ENCODE data around the gene NDC1.

Gene NDC1

DNA sequence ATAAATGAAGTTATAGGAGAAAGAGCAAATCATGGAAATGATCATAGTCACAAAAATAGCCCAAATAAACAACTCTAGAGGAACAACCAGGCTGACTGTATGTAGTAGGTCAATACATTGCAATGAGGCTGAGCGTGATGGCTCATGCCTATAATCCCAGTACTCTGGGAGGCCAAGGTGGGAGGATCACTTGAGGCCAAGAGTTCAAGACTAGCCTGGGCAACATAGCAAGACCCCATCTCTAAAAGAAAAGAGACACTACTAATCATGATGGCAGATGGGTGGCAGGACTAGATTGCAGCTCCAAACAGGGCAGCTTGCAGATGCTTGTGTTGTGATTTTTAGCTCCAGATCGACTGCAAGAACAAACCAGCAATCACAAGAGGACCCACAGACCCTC lies 27.6 kb downstream of the NDC1 start:
- in situ Hi-C loops (cut with MboI; ENCODE audit: low sequenced_read_pairs, unreplicated experiment): no loop called here
- TF ChIP-seq, protein P1, sequence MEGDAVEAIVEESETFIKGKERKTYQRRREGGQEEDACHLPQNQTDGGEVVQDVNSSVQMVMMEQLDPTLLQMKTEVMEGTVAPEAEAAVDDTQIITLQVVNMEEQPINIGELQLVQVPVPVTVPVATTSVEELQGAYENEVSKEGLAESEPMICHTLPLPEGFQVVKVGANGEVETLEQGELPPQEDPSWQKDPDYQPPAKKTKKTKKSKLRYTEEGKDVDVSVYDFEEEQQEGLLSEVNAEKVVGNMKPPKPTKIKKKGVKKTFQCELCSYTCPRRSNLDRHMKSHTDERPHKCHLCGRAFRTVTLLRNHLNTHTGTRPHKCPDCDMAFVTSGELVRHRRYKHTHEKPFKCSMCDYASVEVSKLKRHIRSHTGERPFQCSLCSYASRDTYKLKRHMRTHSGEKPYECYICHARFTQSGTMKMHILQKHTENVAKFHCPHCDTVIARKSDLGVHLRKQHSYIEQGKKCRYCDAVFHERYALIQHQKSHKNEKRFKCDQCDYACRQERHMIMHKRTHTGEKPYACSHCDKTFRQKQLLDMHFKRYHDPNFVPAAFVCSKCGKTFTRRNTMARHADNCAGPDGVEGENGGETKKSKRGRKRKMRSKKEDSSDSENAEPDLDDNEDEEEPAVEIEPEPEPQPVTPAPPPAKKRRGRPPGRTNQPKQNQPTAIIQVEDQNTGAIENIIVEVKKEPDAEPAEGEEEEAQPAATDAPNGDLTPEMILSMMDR (IDR thresholded peaks at IDR 0.05; ENCODE audit: borderline replicate concordance, control extremely low read depth, extremely low read depth, insufficient read depth, missing control alignments): no peak

DNA sequence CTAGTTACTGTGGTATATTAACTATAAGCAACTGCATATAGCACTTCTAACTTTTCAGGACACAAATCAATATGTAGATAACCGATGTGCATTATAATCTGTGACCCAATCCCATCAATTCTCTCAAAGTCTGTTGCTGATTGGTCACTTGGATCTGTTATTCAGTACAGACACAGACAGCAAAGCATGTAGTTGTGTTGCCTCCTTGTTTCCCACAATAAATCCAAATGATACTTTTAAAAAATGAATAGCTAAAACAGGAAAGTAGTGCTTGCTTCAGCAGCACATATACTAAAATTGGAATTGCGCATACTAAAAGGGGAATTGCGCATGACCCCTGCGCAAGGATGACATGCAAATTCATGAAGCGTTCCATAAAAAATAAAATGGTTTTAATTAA lies 28.1 kb downstream of the NDC1 start:
- no peak for DNase-seq (ENCODE audit: low spot score)
- TF ChIP-seq, protein P1 (IDR thresholded peaks at IDR 0.05; ENCODE audit: borderline replicate concordance, control extremely low read depth, extremely low read depth, insufficient read depth, missing control alignments): no peak
- in situ Hi-C loops (cut with MboI; ENCODE audit: low sequenced_read_pairs, unreplicated experiment): no loop called here

More for the DNA sequence above, 27.6 kb downstream of the NDC1 start:
- DNase-seq (ENCODE audit: low spot score): no peak

DNA sequence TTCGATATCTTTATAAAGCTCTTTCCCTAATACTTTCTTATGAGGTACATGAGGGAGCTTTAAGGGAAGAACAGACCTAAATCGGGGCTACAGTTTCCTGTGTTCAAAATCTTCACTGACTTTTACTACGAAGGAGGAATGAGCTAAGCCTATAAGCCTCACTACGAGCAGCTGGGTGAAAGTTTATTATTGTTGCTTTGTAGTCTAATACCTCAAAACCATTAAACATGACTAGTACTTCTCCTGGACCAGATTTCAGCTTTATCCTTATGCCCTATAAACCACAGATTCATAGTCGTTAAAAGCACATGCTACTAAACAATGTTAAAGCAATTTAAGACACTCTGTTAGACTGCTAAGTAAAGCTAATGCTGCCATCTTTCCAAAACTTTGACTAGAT lies 30.2 kb downstream of the NDC1 start:
- DNase-seq (ENCODE audit: low spot score): no peak

DNA sequence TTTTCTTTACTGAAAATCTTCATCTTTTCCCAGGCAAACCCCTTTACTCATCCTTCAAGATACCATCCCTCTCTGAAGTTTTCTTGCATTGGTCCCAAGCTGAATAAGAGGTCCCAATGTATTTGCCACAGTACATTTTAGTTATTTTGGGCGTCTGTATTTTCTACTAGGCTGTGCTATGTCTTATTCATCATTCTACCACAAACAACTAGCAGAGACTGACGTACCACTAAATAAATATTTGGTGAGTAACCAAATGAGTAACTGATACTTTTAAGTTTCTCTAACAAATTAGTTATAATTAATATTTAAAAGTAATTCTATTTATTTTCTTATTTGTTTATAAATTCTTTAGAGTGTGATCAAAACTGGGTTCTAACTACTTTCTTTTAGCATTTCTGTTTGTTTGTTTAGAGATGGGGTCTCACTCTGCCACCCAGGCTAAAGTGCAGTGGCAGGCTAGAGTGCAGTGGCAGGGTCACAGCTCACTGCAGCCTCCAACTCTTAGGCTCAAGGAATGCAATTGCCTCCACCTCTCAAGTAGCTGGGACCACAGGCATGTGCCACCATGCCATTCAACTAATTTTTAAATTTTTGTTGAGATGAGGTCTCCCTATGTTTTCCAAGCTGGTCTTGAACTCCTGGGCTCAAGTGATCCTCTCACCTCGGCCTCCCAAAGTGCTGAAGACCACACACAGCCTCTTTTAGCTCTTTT lies 33.1 kb downstream of the NDC1 start:
- TF ChIP-seq, protein P1 (IDR thresholded peaks at IDR 0.05; ENCODE audit: borderline replicate concordance, control extremely low read depth, extremely low read depth, insufficient read depth, missing control alignments): no peak
- in situ Hi-C loops (cut with MboI; ENCODE audit: low sequenced_read_pairs, unreplicated experiment): no loop called here
- DNase-seq (ENCODE audit: low spot score): no peak

More for the DNA sequence above, 30.2 kb downstream of the NDC1 start:
- TF ChIP-seq, protein P1 (IDR thresholded peaks at IDR 0.05; ENCODE audit: borderline replicate concordance, control extremely low read depth, extremely low read depth, insufficient read depth, missing control alignments): no peak
- in situ Hi-C loops (cut with MboI; ENCODE audit: low sequenced_read_pairs, unreplicated experiment): no loop called here

DNA sequence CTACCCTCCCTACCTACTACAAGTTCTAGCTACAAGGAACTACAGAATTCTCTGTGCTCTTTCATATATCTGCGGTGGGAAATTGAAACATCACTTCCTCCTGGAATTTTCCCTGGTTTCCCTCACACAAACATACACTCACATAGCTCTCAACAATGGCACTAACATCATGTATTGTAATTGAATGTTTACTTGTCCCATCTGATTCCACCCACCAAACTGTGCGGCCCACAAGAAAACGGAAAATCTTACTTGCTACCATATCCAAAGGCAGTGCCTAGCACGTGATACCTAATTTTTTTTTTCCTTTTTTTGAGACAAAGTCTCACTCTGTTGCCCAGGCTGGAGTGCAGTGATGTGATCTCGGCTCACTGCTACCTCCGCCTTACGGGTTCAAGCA lies 33.9 kb downstream of the NDC1 start:
- DNase-seq (ENCODE audit: low spot score): no peak
- TF ChIP-seq, protein P1 (IDR thresholded peaks at IDR 0.05; ENCODE audit: borderline replicate concordance, control extremely low read depth, extremely low read depth, insufficient read depth, missing control alignments): no peak
- in situ Hi-C loops (cut with MboI; ENCODE audit: low sequenced_read_pairs, unreplicated experiment): no loop called here

DNA sequence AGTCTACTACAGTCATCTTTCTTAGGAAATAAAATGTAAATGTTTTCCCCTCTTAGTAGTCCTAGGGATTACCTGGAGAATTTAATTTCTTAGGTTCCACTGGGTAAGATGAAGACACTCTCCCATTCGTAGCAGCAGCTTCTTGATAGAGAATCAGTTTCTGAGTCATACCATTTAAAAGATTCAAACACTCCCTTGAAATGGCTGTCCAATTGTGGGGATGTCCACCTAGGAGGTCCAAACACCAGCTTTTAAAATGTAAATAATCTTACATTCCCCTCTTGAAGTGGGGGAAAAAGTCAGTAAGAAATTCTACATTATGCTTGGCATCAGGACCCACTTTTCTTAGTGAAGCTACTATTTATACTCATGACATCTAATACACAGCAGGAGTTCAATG lies 37.5 kb downstream of the NDC1 start:
- TF ChIP-seq, protein P1 (IDR thresholded peaks at IDR 0.05; ENCODE audit: borderline replicate concordance, control extremely low read depth, extremely low read depth, insufficient read depth, missing control alignments): no peak
- DNase-seq (ENCODE audit: low spot score): no peak
- in situ Hi-C loops (cut with MboI; ENCODE audit: low sequenced_read_pairs, unreplicated experiment): no loop called here
